Rectal smooth muscle tissue (tissue), 1 donor: ENCODE results near the gene ANP32E.

Source experiments
- H3K27ac ChIP-seq: one replicate; pipeline ENCODE4 v1.7.0; 2013; ENCODE audit warnings: low read depth, low read length, inconsistent platforms
- H3K27me3 ChIP-seq: one replicate; pipeline ENCODE4 v1.7.0; 2013; ENCODE audit warnings: low read length; ENCODE audit not compliant: control insufficient read depth, insufficient read depth
- H3K36me3 ChIP-seq: one replicate; pipeline ENCODE4 v1.7.0; 2013; ENCODE audit warnings: low read length; ENCODE audit not compliant: control insufficient read depth, insufficient read depth
- H3K4me1 ChIP-seq: one replicate; pipeline ENCODE4 v1.7.0; 2013; ENCODE audit warnings: low read length; ENCODE audit not compliant: control insufficient read depth, insufficient read depth
- H3K4me3 ChIP-seq: one replicate; pipeline ENCODE4 v1.7.0; 2013; ENCODE audit warnings: low read length
- H3K9ac ChIP-seq: one replicate; pipeline ENCODE4 v1.7.0; 2013; ENCODE audit warnings: low read length

ANP32E gene

GRCh38 chr1:150267896-150268295, 32.0 kb upstream of the ANP32E start:
- Histone ChIP-seq H3K27me3 (no peaks in the 10 kb centered on the region), H3K36me3 (peaks cover 12% of the 10 kb centered on the region), H3K27ac (peak overlapping the region; percentile 94), H3K4me3 (peak overlapping the region; percentile 95), H3K4me1 (peaks cover 9% of the 10 kb centered on the region), H3K9ac (peak overlapping the region; percentile 95)

DNA sequence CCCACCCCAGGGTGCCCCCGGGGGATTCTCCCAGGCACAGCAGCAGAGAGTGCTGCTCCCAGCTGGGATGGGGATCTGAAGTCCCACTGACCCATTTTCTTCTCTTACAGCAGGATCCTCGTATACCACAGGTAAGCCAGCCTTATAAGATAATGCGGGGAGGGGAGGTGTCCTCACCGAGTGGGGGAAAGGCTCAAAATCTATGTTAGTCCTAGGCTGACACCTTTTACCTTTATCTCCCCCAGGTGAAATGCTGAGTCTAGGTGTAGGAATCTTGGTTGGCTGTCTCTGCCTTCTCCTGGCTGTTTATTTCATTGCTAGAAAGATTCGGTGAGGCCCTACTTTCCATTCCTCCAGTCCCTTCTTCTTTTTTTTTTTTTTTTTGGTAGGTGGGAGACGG, 27.6 kb upstream of the ANP32E start:
- Histone ChIP-seq H3K9ac (no peak overlapping the region), H3K36me3 (peaks cover 12% of the 10 kb centered on the region), H3K4me1 (peaks cover 16% of the 10 kb centered on the region), H3K4me3 (no peak overlapping the region), H3K27ac (no peak overlapping the region), H3K27me3 (no peaks in the 10 kb centered on the region)

GRCh38 chr1:150262388-150263320, 26.7 kb upstream of the ANP32E start:
- Histone ChIP-seq H3K9ac (no peak overlapping the region), H3K36me3 (peaks cover 12% of the 10 kb centered on the region), H3K27me3 (no peaks in the 10 kb centered on the region), H3K27ac (no peak overlapping the region), H3K4me1 (peaks cover 13% of the 10 kb centered on the region), H3K4me3 (no peak overlapping the region)

DNA sequence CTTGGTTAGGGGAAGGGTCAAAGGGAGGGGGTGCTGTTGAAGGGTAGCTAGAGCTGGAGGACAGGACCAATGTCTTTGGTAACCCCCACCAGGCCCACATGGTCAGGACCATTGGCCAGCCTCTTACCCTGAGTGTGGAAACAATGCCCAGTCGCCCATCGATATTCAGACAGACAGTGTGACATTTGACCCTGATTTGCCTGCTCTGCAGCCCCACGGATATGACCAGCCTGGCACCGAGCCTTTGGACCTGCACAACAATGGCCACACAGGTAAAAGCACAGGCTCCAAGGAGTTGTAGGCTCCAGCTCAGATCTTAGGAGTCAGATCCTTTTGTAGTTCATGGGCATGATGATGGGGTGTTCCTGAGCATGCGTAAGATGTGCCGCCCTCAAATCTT, 25.5 kb upstream of the ANP32E start:
- no peak overlapping the region for H3K9ac ChIP-seq
- H3K27me3 ChIP-seq = no peaks in the 10 kb centered on the region
- H3K36me3 ChIP-seq = peaks cover 7% of the 10 kb centered on the region
- H3K27ac ChIP-seq = no peak overlapping the region
- peaks cover 14% of the 10 kb centered on the region for H3K4me1 ChIP-seq
- no peak overlapping the region for H3K4me3 ChIP-seq

GRCh38 chr1:150259758-150260669, 24.1 kb upstream of the ANP32E start:
- H3K9ac ChIP-seq = no peak overlapping the region
- H3K27me3 ChIP-seq = no peaks in the 10 kb centered on the region
- peaks cover 22% of the 10 kb centered on the region for H3K4me1 ChIP-seq
- H3K4me3 ChIP-seq = no peak overlapping the region
- H3K36me3 ChIP-seq = no peaks in the 10 kb centered on the region
- no peak overlapping the region for H3K27ac ChIP-seq

GRCh38 chr1:150259217-150259616, 23.3 kb upstream of the ANP32E start:
- peaks cover 22% of the 10 kb centered on the region for H3K4me1 ChIP-seq
- no peak overlapping the region for H3K4me3 ChIP-seq
- H3K9ac ChIP-seq = no peak overlapping the region
- H3K27ac ChIP-seq = no peak overlapping the region
- H3K36me3 ChIP-seq = no peaks in the 10 kb centered on the region
- H3K27me3 ChIP-seq = no peaks in the 10 kb centered on the region

- peaks cover 22% of the 10 kb centered on the region for H3K4me1 ChIP-seq
- H3K4me3 ChIP-seq = peak within 1 kb of the TSS; percentile 43
- H3K36me3 ChIP-seq = no peaks in the 10 kb centered on the region
- peak within 1 kb of the TSS; percentile 76 for H3K27ac ChIP-seq
- H3K9ac ChIP-seq = peak within 1 kb of the TSS; percentile 17
- H3K27me3 ChIP-seq = no peaks in the 10 kb centered on the region
Observed at GRCh38 chr1:150257624-150258585, 22.0 kb upstream of the ANP32E start, which contains the start of gene CA14. Gene CA14 (plus strand): TSS chr1:150257774. CDS start chr1:150258129, 355 bp downstream.

- Histone ChIP-seq H3K27me3 (no peaks in the 10 kb centered on the region), H3K4me1 (peaks cover 22% of the 10 kb centered on the region), H3K9ac (no peak overlapping the region), H3K36me3 (no peaks in the 10 kb centered on the region), H3K4me3 (peak overlapping the region; percentile 29), H3K27ac (peak overlapping the region; percentile 76)
Observed at GRCh38 chr1:150256554-150257341, 20.8 kb upstream of the ANP32E start.

DNA sequence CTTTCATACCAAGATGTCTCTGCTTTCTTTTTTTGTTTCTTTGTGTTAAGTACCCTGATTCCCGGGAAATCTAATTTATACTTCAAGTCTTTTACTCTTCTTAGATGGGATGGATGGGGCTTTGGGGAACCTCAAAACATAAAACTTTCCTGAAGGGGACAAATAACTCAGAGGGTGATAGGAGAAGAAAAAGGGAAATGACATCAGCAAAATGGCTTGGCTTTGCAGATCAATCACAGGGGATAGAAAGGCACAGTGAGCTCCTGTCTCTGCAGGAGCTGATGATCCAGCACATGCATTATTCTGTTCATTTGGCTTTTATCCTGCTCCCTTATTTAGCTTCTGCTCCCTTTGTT, 20.3 kb upstream of the ANP32E start:
- H3K27me3 ChIP-seq = no peaks in the 10 kb centered on the region
- H3K9ac ChIP-seq = no peak overlapping the region
- H3K4me1 ChIP-seq = peaks cover 22% of the 10 kb centered on the region
- no peaks in the 10 kb centered on the region for H3K36me3 ChIP-seq
- peak overlapping the region; percentile 76 for H3K27ac ChIP-seq
- peak overlapping the region; percentile 29 for H3K4me3 ChIP-seq

- Histone ChIP-seq H3K4me1 (no peaks in the 10 kb centered on the region), H3K4me3 (no peak overlapping the region), H3K36me3 (no peaks in the 10 kb centered on the region), H3K27me3 (no peaks in the 10 kb centered on the region), H3K9ac (no peak overlapping the region), H3K27ac (no peak overlapping the region)
Observed at GRCh38 chr1:150249936-150250335, 14.0 kb upstream of the ANP32E start.

GRCh38 chr1:150243003-150243402, 7.1 kb upstream of the ANP32E start:
- no peaks in the 10 kb centered on the region for H3K4me1 ChIP-seq
- no peak overlapping the region for H3K4me3 ChIP-seq
- H3K27me3 ChIP-seq = no peaks in the 10 kb centered on the region
- H3K36me3 ChIP-seq = no peaks in the 10 kb centered on the region
- H3K9ac ChIP-seq = no peak overlapping the region
- H3K27ac ChIP-seq = no peak overlapping the region
